Measurements from ENCODE around the gene GBA2.

The GBA2 gene

DNA sequence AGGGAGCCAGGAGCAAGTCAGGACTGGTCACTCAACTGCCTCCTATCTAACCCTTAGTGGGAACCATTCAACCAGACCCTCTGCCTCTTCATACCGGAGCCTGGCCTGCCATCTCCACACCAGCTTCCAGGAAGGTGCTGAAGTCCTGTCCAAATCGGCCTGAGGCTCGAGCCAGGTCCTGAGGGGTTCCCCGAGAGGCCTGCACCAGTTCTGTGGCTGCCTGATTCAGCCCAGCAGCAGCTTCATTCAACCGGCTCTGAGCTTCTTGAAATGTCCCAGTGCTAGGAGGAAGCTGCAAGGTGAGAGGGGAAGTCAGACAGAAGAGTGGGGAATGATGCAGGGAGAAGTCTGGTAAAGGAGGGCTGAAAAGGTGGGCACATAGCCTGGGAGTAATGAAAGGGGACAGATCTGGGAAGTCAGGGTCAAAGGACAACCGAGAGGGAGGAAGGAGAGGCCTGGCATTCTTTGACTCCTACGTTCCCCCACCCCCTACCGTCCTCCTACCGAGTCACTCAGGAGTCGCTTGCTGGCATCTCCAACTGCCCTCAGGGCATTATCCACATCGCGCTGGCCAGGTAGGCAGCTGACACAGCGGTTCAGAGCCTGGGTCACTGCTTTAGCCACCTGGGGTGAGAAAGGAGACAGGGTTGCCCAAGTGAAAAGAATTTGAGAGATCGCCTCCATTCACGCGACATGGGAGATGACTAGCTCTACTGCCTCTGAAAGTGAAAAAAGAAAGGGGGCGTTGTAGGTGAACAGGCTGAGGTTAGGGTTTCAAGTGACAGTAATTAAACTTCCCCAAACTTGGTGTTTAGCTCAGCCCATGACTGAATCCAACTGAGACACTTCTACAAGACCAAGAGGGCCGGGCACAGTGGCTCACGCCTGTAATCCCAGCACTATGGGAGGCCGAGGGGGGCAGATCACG is 37.3 kb downstream of the GBA2 start:
- peaks cover 92% of the 10 kb centered on the region for H3K36me3 ChIP-seq (ENCODE audit: insufficient read depth, insufficient read length, low read length)

DNA sequence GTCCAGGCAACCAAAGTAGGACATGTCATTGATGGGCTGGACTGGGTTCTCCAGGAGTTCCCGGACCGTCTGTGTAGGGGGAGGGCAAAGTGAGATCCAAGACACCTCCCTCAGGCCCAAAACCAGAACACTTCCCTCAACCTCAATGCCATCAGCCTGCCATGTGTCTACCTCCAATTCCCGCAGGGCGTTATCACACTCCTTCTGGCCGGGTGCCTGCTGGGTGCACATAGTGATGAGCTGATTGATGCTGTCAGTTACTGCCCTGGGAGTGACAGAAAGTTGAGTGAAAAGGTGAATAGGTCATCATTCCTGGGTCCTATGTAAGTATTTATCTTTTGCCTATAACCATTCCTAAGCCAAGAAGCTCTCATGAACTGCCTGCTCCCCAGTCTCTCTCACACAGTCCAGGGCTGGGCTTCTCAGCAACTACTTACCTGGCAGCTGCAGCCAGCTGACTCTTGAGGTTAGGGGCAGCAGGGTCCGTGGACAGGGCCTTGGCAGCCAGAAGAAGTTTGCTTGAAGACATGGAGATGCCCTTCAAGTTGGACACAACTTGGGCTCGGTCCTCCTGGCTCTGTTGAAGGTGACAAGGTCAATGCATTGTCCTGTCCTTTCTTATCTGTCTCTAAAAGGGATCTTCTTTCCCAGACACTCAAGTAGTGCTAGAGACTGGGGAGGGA is 38.1 kb downstream of the GBA2 start:
- Histone ChIP-seq H3K27me3 (ENCODE audit: insufficient read depth, insufficient read length) (no peaks in the 10 kb centered on the region), H3K9me3 (ENCODE audit: insufficient read depth, low read length) (no peaks in the 10 kb centered on the region), H3K36me3 (ENCODE audit: insufficient read depth, insufficient read length, low read length) (peaks cover 92% of the 10 kb centered on the region), H3K4me1 (ENCODE audit: insufficient read depth, insufficient read length) (peaks cover 14% of the 10 kb centered on the region), H3K9ac (ENCODE audit: insufficient read length, low read depth) (no peak overlapping the region), H3K4me3 (ENCODE audit: insufficient read length, low read depth) (no peak overlapping the region)
- no peak for DNase-seq (ENCODE audit: low read depth, low spot score)
- TF ChIP-seq YY1 (IDR thresholded peaks at IDR 0.05; ENCODE audit: insufficient read depth, insufficient read length) (no peak), SUZ12 (IDR thresholded peaks at IDR 0.05; ENCODE audit: extremely low read depth, insufficient read depth, insufficient read length) (no peak), ZNF274 (IDR thresholded peaks at IDR 0.05; ENCODE audit: low read depth, low read length) (no peak)

More for the DNA sequence above, 37.3 kb downstream of the GBA2 start:
- H3K9ac ChIP-seq (ENCODE audit: insufficient read length, low read depth), result no peak overlapping the region
- peaks cover 16% of the 10 kb centered on the region for H3K4me1 ChIP-seq (ENCODE audit: insufficient read depth, insufficient read length)
- H3K27me3 ChIP-seq (ENCODE audit: insufficient read depth, insufficient read length), result no peaks in the 10 kb centered on the region
- no peak overlapping the region for H3K4me3 ChIP-seq (ENCODE audit: insufficient read length, low read depth)
- no peaks in the 10 kb centered on the region for H3K9me3 ChIP-seq (ENCODE audit: insufficient read depth, low read length)
- TF ChIP-seq ZNF274 (IDR thresholded peaks at IDR 0.05; ENCODE audit: low read depth, low read length) (no peak), SUZ12 (IDR thresholded peaks at IDR 0.05; ENCODE audit: extremely low read depth, insufficient read depth, insufficient read length) (no peak), YY1 (IDR thresholded peaks at IDR 0.05; ENCODE audit: insufficient read depth, insufficient read length) (no peak)
- no peak for DNase-seq (ENCODE audit: low read depth, low spot score)

DNA sequence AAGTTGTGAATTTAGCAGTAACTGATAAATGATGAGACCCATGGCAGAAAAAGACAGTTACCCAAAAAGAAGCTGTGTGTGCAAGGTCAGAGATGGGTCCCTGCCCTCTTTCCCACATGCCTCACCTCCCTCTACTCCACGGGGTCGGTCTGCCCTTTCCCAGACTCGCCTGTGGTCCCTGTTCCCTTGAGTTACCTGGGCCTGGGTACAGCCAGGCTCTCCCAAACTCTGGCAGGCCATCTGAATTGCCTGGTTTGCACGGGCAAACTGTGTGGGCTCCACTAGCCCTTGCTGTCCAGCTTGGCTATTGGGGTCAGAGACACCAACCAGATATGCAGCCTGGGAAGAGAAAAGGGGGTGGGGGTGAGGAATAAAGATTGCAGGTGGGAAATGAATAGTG is 40.9 kb downstream of the GBA2 start:
- Histone ChIP-seq H3K4me3 (ENCODE audit: insufficient read length, low read depth) (no peak overlapping the region), H3K36me3 (ENCODE audit: insufficient read depth, insufficient read length, low read length) (peaks cover 93% of the 10 kb centered on the region)
- no peak for TF ChIP-seq ZNF274 (IDR thresholded peaks at IDR 0.05; ENCODE audit: low read depth, low read length)
- no peak for TF ChIP-seq SUZ12 (IDR thresholded peaks at IDR 0.05; ENCODE audit: extremely low read depth, insufficient read depth, insufficient read length)
- TF ChIP-seq YY1 (IDR thresholded peaks at IDR 0.05; ENCODE audit: insufficient read depth, insufficient read length), result no peak

DNA sequence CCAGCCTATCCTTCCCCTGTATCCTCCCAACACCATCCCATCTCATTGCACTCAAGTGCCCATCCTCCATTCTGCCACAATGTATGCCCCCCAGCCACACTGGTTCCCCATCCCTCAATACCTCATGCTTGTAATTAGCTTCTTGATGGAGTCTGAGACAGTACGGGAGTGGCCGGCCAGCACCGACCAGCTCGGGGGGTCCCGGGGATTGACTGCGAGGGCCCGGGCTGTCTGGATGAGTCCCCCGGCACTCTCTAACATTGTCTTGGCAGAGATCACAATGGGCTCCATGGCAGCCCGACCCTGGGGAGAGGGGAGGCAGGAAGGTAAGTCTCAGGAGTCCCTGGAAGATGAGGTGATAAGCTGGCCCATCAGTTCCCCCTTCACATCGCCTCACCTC is 42.1 kb downstream of the GBA2 start:
- no peak for DNase-seq (ENCODE audit: low read depth, low spot score)

More for the DNA sequence above, 40.9 kb downstream of the GBA2 start:
- no peak overlapping the region for H3K9ac ChIP-seq (ENCODE audit: insufficient read length, low read depth)
- H3K27me3 ChIP-seq (ENCODE audit: insufficient read depth, insufficient read length), result no peaks in the 10 kb centered on the region
- no peak for DNase-seq (ENCODE audit: low read depth, low spot score)
- H3K9me3 ChIP-seq (ENCODE audit: insufficient read depth, low read length), result no peaks in the 10 kb centered on the region
- peaks cover 11% of the 10 kb centered on the region for H3K4me1 ChIP-seq (ENCODE audit: insufficient read depth, insufficient read length)

DNA sequence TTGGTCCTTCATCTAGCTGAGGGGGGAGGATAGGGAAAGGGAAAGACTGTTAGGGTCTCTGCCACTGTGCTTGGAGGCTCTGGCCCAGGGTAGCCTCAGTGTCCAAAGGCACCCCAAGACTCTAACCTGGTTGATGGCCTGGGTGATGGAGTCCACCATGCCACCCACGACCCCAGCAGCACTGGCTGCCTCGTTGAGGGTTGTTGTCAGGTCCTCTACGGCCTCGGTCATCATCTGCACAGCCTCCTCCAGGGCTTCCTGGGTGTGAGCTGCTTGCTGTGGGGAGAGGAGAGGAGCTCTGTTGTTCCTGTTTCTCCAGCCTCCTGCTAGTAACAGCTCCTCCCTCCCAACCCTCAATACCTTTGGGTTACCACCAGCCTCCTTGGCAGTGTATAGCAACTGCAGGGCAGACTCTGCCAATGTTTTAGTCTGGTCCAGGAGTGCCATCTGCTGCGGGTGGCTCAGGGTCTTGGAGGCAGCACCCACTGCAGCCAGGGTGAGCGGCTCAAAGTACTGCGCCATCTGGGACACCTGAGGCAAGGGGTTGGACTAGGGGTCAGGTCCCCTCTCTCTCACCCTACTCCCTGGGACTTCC is 43.1 kb downstream of the GBA2 start:
- DNase-seq (ENCODE audit: low read depth, low spot score), result no peak
- Histone ChIP-seq H3K27me3 (ENCODE audit: insufficient read depth, insufficient read length) (no peaks in the 10 kb centered on the region), H3K9me3 (ENCODE audit: insufficient read depth, low read length) (no peaks in the 10 kb centered on the region), H3K36me3 (ENCODE audit: insufficient read depth, insufficient read length, low read length) (peaks cover 92% of the 10 kb centered on the region), H3K4me3 (ENCODE audit: insufficient read length, low read depth) (no peak overlapping the region), H3K4me1 (ENCODE audit: insufficient read depth, insufficient read length) (peaks cover 5% of the 10 kb centered on the region), H3K9ac (ENCODE audit: insufficient read length, low read depth) (no peak overlapping the region)
- no peak for TF ChIP-seq ZNF274 (IDR thresholded peaks at IDR 0.05; ENCODE audit: low read depth, low read length)
- no peak for TF ChIP-seq SUZ12 (IDR thresholded peaks at IDR 0.05; ENCODE audit: extremely low read depth, insufficient read depth, insufficient read length)
- no peak for TF ChIP-seq YY1 (IDR thresholded peaks at IDR 0.05; ENCODE audit: insufficient read depth, insufficient read length)

More for the DNA sequence above, 42.1 kb downstream of the GBA2 start:
- Histone ChIP-seq H3K4me3 (ENCODE audit: insufficient read length, low read depth) (no peak overlapping the region), H3K4me1 (ENCODE audit: insufficient read depth, insufficient read length) (peaks cover 5% of the 10 kb centered on the region), H3K36me3 (ENCODE audit: insufficient read depth, insufficient read length, low read length) (peaks cover 92% of the 10 kb centered on the region), H3K27me3 (ENCODE audit: insufficient read depth, insufficient read length) (no peaks in the 10 kb centered on the region), H3K9ac (ENCODE audit: insufficient read length, low read depth) (no peak overlapping the region), H3K9me3 (ENCODE audit: insufficient read depth, low read length) (no peaks in the 10 kb centered on the region)
- TF ChIP-seq ZNF274 (IDR thresholded peaks at IDR 0.05; ENCODE audit: low read depth, low read length), result no peak
- no peak for TF ChIP-seq SUZ12 (IDR thresholded peaks at IDR 0.05; ENCODE audit: extremely low read depth, insufficient read depth, insufficient read length)
- TF ChIP-seq YY1 (IDR thresholded peaks at IDR 0.05; ENCODE audit: insufficient read depth, insufficient read length), result no peak

DNA sequence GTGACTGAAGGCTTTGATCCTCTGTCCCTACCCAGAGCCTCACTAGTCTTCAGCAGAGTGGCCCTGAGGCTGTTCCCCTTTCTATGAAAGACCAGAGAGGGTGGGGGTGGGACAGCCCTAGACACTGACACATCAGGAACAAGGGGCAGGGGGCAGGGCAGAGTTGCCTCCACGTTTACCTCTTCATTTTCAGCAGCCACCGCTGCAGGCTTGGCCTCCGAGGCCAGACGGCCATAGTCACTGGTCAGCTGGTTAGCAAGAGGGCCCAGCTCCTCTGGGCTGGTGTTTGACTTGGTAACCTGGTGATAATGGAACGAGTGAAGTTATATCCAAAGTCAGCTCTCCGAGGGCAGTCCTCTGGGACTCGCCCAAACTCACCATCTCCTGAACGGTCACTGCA is 43.7 kb downstream of the GBA2 start:
- TF ChIP-seq ZNF274 (IDR thresholded peaks at IDR 0.05; ENCODE audit: low read depth, low read length) (no peak), YY1 (IDR thresholded peaks at IDR 0.05; ENCODE audit: insufficient read depth, insufficient read length) (no peak), SUZ12 (IDR thresholded peaks at IDR 0.05; ENCODE audit: extremely low read depth, insufficient read depth, insufficient read length) (no peak)
- no peaks in the 10 kb centered on the region for H3K27me3 ChIP-seq (ENCODE audit: insufficient read depth, insufficient read length)
- H3K36me3 ChIP-seq (ENCODE audit: insufficient read depth, insufficient read length, low read length), result peaks cover 92% of the 10 kb centered on the region
- H3K4me1 ChIP-seq (ENCODE audit: insufficient read depth, insufficient read length), result peaks cover 5% of the 10 kb centered on the region
- no peak overlapping the region for H3K4me3 ChIP-seq (ENCODE audit: insufficient read length, low read depth)
- no peak for DNase-seq (ENCODE audit: low read depth, low spot score)
- H3K9ac ChIP-seq (ENCODE audit: insufficient read length, low read depth), result no peak overlapping the region
- no peaks in the 10 kb centered on the region for H3K9me3 ChIP-seq (ENCODE audit: insufficient read depth, low read length)
